Measurements from ENCODE around the gene GABRG3.

Gene GABRG3

DNA sequence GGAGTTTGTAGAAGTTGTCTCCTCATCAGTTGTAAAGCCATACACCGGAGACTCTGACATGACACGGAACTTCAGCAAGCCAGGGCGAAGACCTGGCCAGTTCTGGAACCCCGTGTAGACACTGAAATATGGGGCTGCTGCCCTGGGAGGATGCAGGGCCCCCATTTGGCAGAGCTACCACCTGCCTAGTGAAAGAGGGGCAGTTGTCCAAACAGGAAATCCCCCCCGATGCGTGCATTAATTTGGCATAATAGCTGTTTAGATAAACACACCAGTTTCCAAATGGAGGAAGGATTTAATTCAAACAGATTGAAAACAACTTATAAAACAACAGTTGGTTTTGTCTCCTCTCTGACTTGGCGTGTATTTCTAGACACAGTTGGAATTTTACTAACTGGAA lies 357.2 kb downstream of the GABRG3 start:
- DNase-seq (ENCODE audit: low read depth in 1 of 2, low spot score in 1 of 2): no peak
- Histone ChIP-seq H3K27me3 (ENCODE audit: insufficient read depth, poor library complexity, severe bottlenecking) (no peaks in the 10 kb centered on the region), H3K4me3 (replicated peaks; ENCODE audit: insufficient read depth, low read length) (no peak overlapping the region), H3K27ac (replicated peaks) (no peak overlapping the region)
- TF ChIP-seq GABPA (IDR thresholded peaks at IDR 0.05; ENCODE audit: low read depth) (no peak), POLR2AphosphoS5 (IDR thresholded peaks at IDR 0.05; ENCODE audit: low read depth) (no peak)

- H3K27me3 ChIP-seq (ENCODE audit: insufficient read depth, poor library complexity, severe bottlenecking): no peaks in the 10 kb centered on the region
- no peak overlapping the region for H3K27ac ChIP-seq (replicated peaks)
- TF ChIP-seq, protein P1, sequence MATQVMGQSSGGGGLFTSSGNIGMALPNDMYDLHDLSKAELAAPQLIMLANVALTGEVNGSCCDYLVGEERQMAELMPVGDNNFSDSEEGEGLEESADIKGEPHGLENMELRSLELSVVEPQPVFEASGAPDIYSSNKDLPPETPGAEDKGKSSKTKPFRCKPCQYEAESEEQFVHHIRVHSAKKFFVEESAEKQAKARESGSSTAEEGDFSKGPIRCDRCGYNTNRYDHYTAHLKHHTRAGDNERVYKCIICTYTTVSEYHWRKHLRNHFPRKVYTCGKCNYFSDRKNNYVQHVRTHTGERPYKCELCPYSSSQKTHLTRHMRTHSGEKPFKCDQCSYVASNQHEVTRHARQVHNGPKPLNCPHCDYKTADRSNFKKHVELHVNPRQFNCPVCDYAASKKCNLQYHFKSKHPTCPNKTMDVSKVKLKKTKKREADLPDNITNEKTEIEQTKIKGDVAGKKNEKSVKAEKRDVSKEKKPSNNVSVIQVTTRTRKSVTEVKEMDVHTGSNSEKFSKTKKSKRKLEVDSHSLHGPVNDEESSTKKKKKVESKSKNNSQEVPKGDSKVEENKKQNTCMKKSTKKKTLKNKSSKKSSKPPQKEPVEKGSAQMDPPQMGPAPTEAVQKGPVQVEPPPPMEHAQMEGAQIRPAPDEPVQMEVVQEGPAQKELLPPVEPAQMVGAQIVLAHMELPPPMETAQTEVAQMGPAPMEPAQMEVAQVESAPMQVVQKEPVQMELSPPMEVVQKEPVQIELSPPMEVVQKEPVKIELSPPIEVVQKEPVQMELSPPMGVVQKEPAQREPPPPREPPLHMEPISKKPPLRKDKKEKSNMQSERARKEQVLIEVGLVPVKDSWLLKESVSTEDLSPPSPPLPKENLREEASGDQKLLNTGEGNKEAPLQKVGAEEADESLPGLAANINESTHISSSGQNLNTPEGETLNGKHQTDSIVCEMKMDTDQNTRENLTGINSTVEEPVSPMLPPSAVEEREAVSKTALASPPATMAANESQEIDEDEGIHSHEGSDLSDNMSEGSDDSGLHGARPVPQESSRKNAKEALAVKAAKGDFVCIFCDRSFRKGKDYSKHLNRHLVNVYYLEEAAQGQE (IDR thresholded peaks at IDR 0.05; ENCODE audit: insufficient replicate concordance, low read depth): no peak
- TF ChIP-seq GABPA (IDR thresholded peaks at IDR 0.05; ENCODE audit: low read depth): no peak
- TF ChIP-seq SPI1 (IDR thresholded peaks at IDR 0.05; ENCODE audit: borderline replicate concordance, low read depth): no peak
- DNase-seq (ENCODE audit: low read depth in 1 of 2, low spot score in 1 of 2): no peak
- no peak overlapping the region for H3K4me3 ChIP-seq (replicated peaks; ENCODE audit: insufficient read depth, low read length)
These were observed 357.6 kb downstream of the GABRG3 start for GRCh38 chr15:27328608-27329007.

GRCh38 chr15:27330326-27330725 lies 359.3 kb downstream of the GABRG3 start:
- DNase-seq (ENCODE audit: low read depth in 1 of 2, low spot score in 1 of 2): no peak
- TF ChIP-seq, protein P1 (IDR thresholded peaks at IDR 0.05; ENCODE audit: insufficient replicate concordance, low read depth): no peak
- no peak for TF ChIP-seq SPI1 (IDR thresholded peaks at IDR 0.05; ENCODE audit: borderline replicate concordance, low read depth)
- no peak for TF ChIP-seq POLR2AphosphoS5 (IDR thresholded peaks at IDR 0.05; ENCODE audit: low read depth)
- TF ChIP-seq GABPA (IDR thresholded peaks at IDR 0.05; ENCODE audit: low read depth): no peak
- no peak for TF ChIP-seq CTCF (IDR thresholded peaks at IDR 0.05; ENCODE audit: insufficient read depth, low read length)
- Histone ChIP-seq H3K27ac (replicated peaks) (no peak overlapping the region), H3K27me3 (ENCODE audit: insufficient read depth, poor library complexity, severe bottlenecking) (no peaks in the 10 kb centered on the region), H3K4me3 (replicated peaks; ENCODE audit: insufficient read depth, low read length) (no peak overlapping the region)

GRCh38 chr15:27336676-27337075 lies 365.7 kb downstream of the GABRG3 start:
- TF ChIP-seq POLR2AphosphoS5 (IDR thresholded peaks at IDR 0.05; ENCODE audit: low read depth) (no peak), GABPA (IDR thresholded peaks at IDR 0.05; ENCODE audit: low read depth) (no peak), SPI1 (IDR thresholded peaks at IDR 0.05; ENCODE audit: borderline replicate concordance, low read depth) (no peak), CTCF (IDR thresholded peaks at IDR 0.05; ENCODE audit: insufficient read depth, low read length) (no peak)
- TF ChIP-seq, protein P1 (IDR thresholded peaks at IDR 0.05; ENCODE audit: insufficient replicate concordance, low read depth): no peak
- Histone ChIP-seq H3K27ac (replicated peaks) (no peak overlapping the region), H3K4me3 (replicated peaks; ENCODE audit: insufficient read depth, low read length) (no peak overlapping the region), H3K27me3 (ENCODE audit: insufficient read depth, poor library complexity, severe bottlenecking) (no peaks in the 10 kb centered on the region)
- DNase-seq (ENCODE audit: low read depth in 1 of 2, low spot score in 1 of 2): no peak

Measured in HL-60 (cell line).